IMR-90 (cell line): ENCODE measurements around the gene HNRNPC. TPM values are rescaled to one million over a fixed set of nuclear protein-coding genes. Genes with fewer than 3 reads are reported as not detected.

ENCODE experiments used
- ATAC-seq: fragments of 200-7000 bp; cut with Tn5 transposase; 2 replicates; pipeline ENCODE4 v1.9.1; 2020; ENCODE audit warnings: low read depth, mild to moderate bottlenecking, moderate library complexity
- BruUV-seq: library from RNA; stranded (reverse); fragments of 400-500 nt; replicated peaks from 2 replicates; lab custom pipeline; 2021; lab: Mats Ljungman, UMichigan
- CTCF ChIA-PET: fragments of 300-600 bp; formaldehyde crosslinking; extraction: SDS; loops from one replicate; lab custom pipeline; 2021; ENCODE audit warnings: antibody characterized with exemption; lab: Yijun Ruan, JAX
- POLR2A ChIA-PET: fragments of 300-600 bp; sonication (Branson Sonifier 250); formaldehyde crosslinking; loops from one replicate; lab custom pipeline; 2022; ENCODE audit warnings: antibody characterized with exemption; ENCODE audit not compliant: unreplicated experiment; lab: Charles Lee
- DNase-seq: peaks from one replicate; pipeline ENCODE4 v3.0.0; 2013
- H2AFZ ChIP-seq: replicated peaks from 2 replicates; pipeline ENCODE3; 2013; ENCODE audit warnings: low read length, mild to moderate bottlenecking; ENCODE audit not compliant: poor library complexity
- H2AK5ac ChIP-seq: 2 replicates; pipeline ENCODE4 v1.6.1; 2013; ENCODE audit warnings: low read depth, low read length, inconsistent platforms
- H2AK9ac ChIP-seq: replicated peaks from 2 replicates; pipeline ENCODE3; 2013; ENCODE audit warnings: mild to moderate bottlenecking, low read depth, low read length, moderate library complexity; ENCODE audit not compliant: poor library complexity
- H2BK120ac ChIP-seq: 2 replicates; pipeline ENCODE4 v1.6.1; 2013; ENCODE audit warnings: low read depth, low read length, inconsistent platforms
- H2BK15ac ChIP-seq: 3 replicates; pipeline ENCODE4 v1.6.1; 2013; ENCODE audit warnings: low read depth, low read length, inconsistent platforms
- H2BK20ac ChIP-seq: 2 replicates; pipeline ENCODE4 v1.6.1; 2013; ENCODE audit warnings: low read depth, mild to moderate bottlenecking, inconsistent platforms, low read length, moderate library complexity
- H2BK5ac ChIP-seq: 2 replicates; pipeline ENCODE4 v1.6.1; 2013; ENCODE audit warnings: mild to moderate bottlenecking, low read depth, low read length, inconsistent platforms; ENCODE audit not compliant: poor library complexity, severe bottlenecking
- H3K14ac ChIP-seq: replicated peaks from 2 replicates; pipeline ENCODE4 v1.6.1; 2013; ENCODE audit warnings: low read depth, low read length, inconsistent platforms
- H3K18ac ChIP-seq: 2 replicates; pipeline ENCODE4 v1.6.1; 2013; ENCODE audit warnings: low read depth, low read length, control low read depth
- H3K23ac ChIP-seq: 2 replicates; pipeline ENCODE4 v1.6.1; 2013; ENCODE audit warnings: low read depth, low read length, inconsistent platforms
- H3K27ac ChIP-seq: 2 replicates; pipeline ENCODE4 v1.5.1; 2013; ENCODE audit warnings: mild to moderate bottlenecking, control low read depth, low read length; ENCODE audit not compliant: insufficient read depth
- H3K27me3 ChIP-seq: 2 replicates; pipeline ENCODE4 v1.6.1; 2013; ENCODE audit warnings: low read length; ENCODE audit not compliant: control insufficient read depth, insufficient read depth
- H3K36me3 ChIP-seq: 2 replicates; pipeline ENCODE4 v1.6.1; 2013; ENCODE audit warnings: low read length, mixed read lengths; ENCODE audit not compliant: control insufficient read depth, insufficient read depth
- H3K4ac ChIP-seq: 2 replicates; pipeline ENCODE4 v1.6.1; 2013; ENCODE audit warnings: low read depth, low read length, inconsistent platforms
- H3K4me1 ChIP-seq: 2 replicates; pipeline ENCODE4 v1.6.1; 2013; ENCODE audit warnings: low read length, mixed read lengths; ENCODE audit not compliant: control insufficient read depth, insufficient read depth
- H3K4me2 ChIP-seq: 2 replicates; pipeline ENCODE4 v1.6.1; 2013; ENCODE audit warnings: low read depth, mild to moderate bottlenecking, control low read depth, low read length, moderate library complexity
- H3K4me3 ChIP-seq: 2 replicates; pipeline ENCODE4 v1.5.1; 2013; ENCODE audit warnings: low read depth, mild to moderate bottlenecking, control low read depth, low read length, moderate library complexity; ENCODE audit not compliant: insufficient read depth
- H3K56ac ChIP-seq: 2 replicates; pipeline ENCODE4 v1.6.1; 2013; ENCODE audit warnings: low read length, inconsistent platforms; ENCODE audit not compliant: insufficient read depth; ENCODE audit errors: extremely low read depth
- H3K79me1 ChIP-seq, 2 experiments: 2 replicates each; pipeline ENCODE4 v1.6.1; 2013; ENCODE audit warnings: low read length in 2 of 2, inconsistent platforms in 1 of 2, low read depth in 1 of 2
- H3K9ac ChIP-seq: 2 replicates; pipeline ENCODE4 v1.6.1; 2013; ENCODE audit warnings: low read depth, low read length, control low read depth
- H3K9me1 ChIP-seq: 2 replicates; pipeline ENCODE4 v1.6.1; 2013; ENCODE audit warnings: low read length, inconsistent platforms; ENCODE audit not compliant: insufficient read depth
- H3K9me3 ChIP-seq: 2 replicates; pipeline ENCODE4 v1.6.1; 2013; ENCODE audit warnings: low read length; ENCODE audit not compliant: control insufficient read depth, insufficient read depth
- H4K20me1 ChIP-seq: 2 replicates; pipeline ENCODE4 v1.6.1; 2013; ENCODE audit warnings: low read length, inconsistent platforms; ENCODE audit not compliant: insufficient read depth
- H4K5ac ChIP-seq: 2 replicates; pipeline ENCODE4 v1.6.1; 2013; ENCODE audit warnings: mild to moderate bottlenecking, low read depth, low read length, control low read depth
- H4K8ac ChIP-seq, 2 experiments: 2 replicates each; pipeline ENCODE4 v1.6.1; 2013; ENCODE audit warnings: low read depth in 2 of 2, low read length in 2 of 2, control low read depth in 1 of 2, inconsistent platforms in 1 of 2
- H4K91ac ChIP-seq: 2 replicates; pipeline ENCODE4 v1.6.1; 2013; ENCODE audit warnings: low read depth, low read length, inconsistent platforms; ENCODE audit not compliant: insufficient read depth
- CEBPB ChIP-seq: IDR thresholded peaks from 2 replicates; pipeline ENCODE4 v1.6.1; 2012; ENCODE audit warnings: low read depth, low read length, improper control_type of control experiment
- CHD1 ChIP-seq: IDR thresholded peaks from 2 replicates; pipeline ENCODE4 v1.6.1; 2012; ENCODE audit warnings: low read depth, low read length, improper control_type of control experiment
- ELK1 ChIP-seq: fragments of 150-350 bp; IDR thresholded peaks from 2 replicates; pipeline ENCODE4 v1.6.1; 2016; ENCODE audit warnings: low read depth, mild to moderate bottlenecking, low read length, moderate library complexity, borderline replicate concordance
- MAZ ChIP-seq: IDR thresholded peaks from 2 replicates; pipeline ENCODE4 v1.6.1; 2012; ENCODE audit warnings: low read depth, mild to moderate bottlenecking, low read length, improper control_type of control experiment, moderate library complexity, borderline replicate concordance
- NFE2L2 ChIP-seq: fragments of 150-350 bp; IDR thresholded peaks from 2 replicates; pipeline ENCODE4 v1.6.1; 2016; ENCODE audit warnings: low read depth, mild to moderate bottlenecking, low read length
- WGBS, 2 experiments: methylation state at CpG; one replicate each; pipeline versions ENCODE4 v1.1.5 to v1.1.7; 2013; ENCODE audit warnings: missing lambda C conversion rate in 2 of 2; ENCODE audit not compliant: insufficient read length in 1 of 2; ENCODE audit errors: extremely low coverage in 2 of 2; 5-methylcytosine and 5-hydroxymethylcytosine counted together
- dilution Hi-C: fragments of 300-500 bp; cut with HindIII; formaldehyde crosslinking; loops from one replicate; pipeline ENCODE4 v1.14.3; 2018; ENCODE audit warnings: low sequenced_read_pairs; ENCODE audit not compliant: unreplicated experiment
- in situ Hi-C: fragments of 300-500 bp; cut with MboI; formaldehyde crosslinking; loops from 3 replicates; pipeline ENCODE4 v1.14.3; 2019; ENCODE audit warnings: low sequenced_read_pairs, inconsistent platforms, mixed read lengths
- intact Hi-C: fragments of 100-400 bp; cut with micrococcal nuclease; formaldehyde crosslinking; loops from 2 replicates; pipeline ENCODE4 v1.10.0; 2022
- polyA plus RNA-seq, 3 experiments: library from polyadenylated mRNA; depleted of rRNA; stranded (reverse); fragments of >200 nt; gene quantifications; 2 replicates each; pipeline ENCODE4 v1.2.3, GENCODE V29; 2012; ENCODE audit warnings: low replicate concordance in 1 of 3
- total RNA-seq: library from RNA; depleted of rRNA; stranded (reverse); fragments of >200 nt; gene quantifications from 2 replicates; pipeline ENCODE4 v1.2.3, GENCODE V29; 2012

The HNRNPC gene
- total and polyA plus RNA-seq, 2 of the 4 experiments (the other 2 are of a cell fraction), result 308 to 615 TPM

GRCh38 chr14:21234112-21234511, 35.1 kb downstream of the HNRNPC start:
- H3K79me1 ChIP-seq, result peaks cover 6 to 52% of the 10 kb centered on the region in 2 experiments; a peak in 3 of 4 replicates
- peaks cover 37% of the 10 kb centered on the region for H3K36me3 ChIP-seq
- H3K23ac ChIP-seq, result no peak overlapping the region
- H3K4me2 ChIP-seq, result no peak overlapping the region
- intact Hi-C loops (no loop called here), dilution Hi-C loops (no loop called here), in situ Hi-C loops (no loop called here)
- H3K4me1 ChIP-seq, result peaks cover 3% of the 10 kb centered on the region; the same call in 1 of the 2 replicates
- H2BK20ac ChIP-seq, result no peak overlapping the region
- no peak overlapping the region for H3K27ac ChIP-seq
- no peak overlapping the region for H2AK9ac ChIP-seq
- ChIA-PET CTCF (no interaction called here), POLR2A (no interaction called here)
- no peak for ATAC-seq
- TF ChIP-seq CHD1 (no peak), MAZ (no peak), ELK1 (no peak), NFE2L2 (no peak), CEBPB (0 out of 2 replicates have a peak, but pooled peaks have one; percentile 6)
- no peak overlapping the region for H4K91ac ChIP-seq
- WGBS, 2 experiments, result no CpG with 5 or more reads among the region's 5 CpGs
- no peak overlapping the region for H3K4me3 ChIP-seq
- H4K5ac ChIP-seq, result no peak overlapping the region
- peaks cover 96% of the 10 kb centered on the region for H4K20me1 ChIP-seq
- H3K4ac ChIP-seq, result no peak overlapping the region
- no peak overlapping the region for H2BK5ac ChIP-seq
- no peak overlapping the region for H3K14ac ChIP-seq
- no peak overlapping the region for H4K8ac ChIP-seq
- BruUV-seq, result no TSS peak
- H3K18ac ChIP-seq, result no peak overlapping the region
- no peak overlapping the region for H2AFZ ChIP-seq
- no peak overlapping the region for H3K9ac ChIP-seq
- DNase-seq, result no peak
- H3K56ac ChIP-seq, result no peak overlapping the region
- H3K27me3 ChIP-seq, result no peaks in the 10 kb centered on the region
- no peaks in the 10 kb centered on the region for H3K9me3 ChIP-seq
- H2BK120ac ChIP-seq, result no peak overlapping the region
- 0 out of 2 replicates have a peak, but pooled peaks cover 4% of the 10 kb centered on the region for H3K9me1 ChIP-seq
- no peak overlapping the region for H2BK15ac ChIP-seq
- H2AK5ac ChIP-seq, result no peak overlapping the region
